Nephron progenitor cell (in vitro differentiated cells): ENCODE data around the gene IKZF3.

Experiments
- DNase-seq: peaks from one replicate; pipeline ENCODE4 v3.0.0; 2021
- H3K27ac Mint-ChIP-seq: 2 replicates; pipeline ENCODE4 v1.8.0; 2021; ENCODE audit warnings: mild to moderate bottlenecking, moderate library complexity, mixed read lengths
- H3K27me3 Mint-ChIP-seq: 2 replicates; pipeline ENCODE4 v1.8.0; 2021; ENCODE audit warnings: mild to moderate bottlenecking, low read depth, mixed read lengths; ENCODE audit not compliant: poor library complexity
- H3K36me3 Mint-ChIP-seq: 2 replicates; pipeline ENCODE4 v1.8.0; 2021; ENCODE audit warnings: low read depth, mixed read lengths
- H3K4me1 Mint-ChIP-seq: 2 replicates; pipeline ENCODE4 v1.8.0; 2021; ENCODE audit warnings: mixed read lengths
- H3K4me3 Mint-ChIP-seq: 2 replicates; pipeline ENCODE4 v1.8.0; 2021; ENCODE audit warnings: mild to moderate bottlenecking, moderate library complexity, mixed read lengths
- H3K9me3 Mint-ChIP-seq: 2 replicates; pipeline ENCODE4 v1.8.0; 2021; ENCODE audit warnings: mild to moderate bottlenecking, moderate library complexity, mixed read lengths
- TF ChIP-seq, protein P1 (sequence below): fragments of 200-600 bp; sonication (generic); IDR thresholded peaks from 2 replicates; pipeline ENCODE4 v1.5.0; 2021; ENCODE audit warnings: antibody characterized with exemption

Gene IKZF3

DNA sequence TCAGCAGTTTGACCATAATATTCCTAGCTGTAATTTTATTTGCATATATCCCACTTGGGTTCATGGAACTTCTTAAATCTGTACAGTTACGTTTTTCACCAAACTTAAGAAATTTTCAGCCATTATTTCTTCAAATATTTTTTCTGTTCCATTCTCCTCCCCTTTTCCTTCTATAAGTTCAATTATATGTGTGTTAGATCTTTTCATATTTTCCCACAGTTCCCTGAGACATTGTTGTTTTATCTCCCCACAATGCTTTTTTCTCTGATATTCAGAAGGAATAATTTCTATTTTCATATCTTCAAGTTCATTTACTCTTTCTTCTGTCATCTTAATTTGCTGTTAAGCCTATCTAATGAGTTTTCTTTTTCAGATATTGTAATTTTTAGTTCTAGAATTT lies 26.1 kb downstream of the IKZF3 start:
- DNase-seq: no peak
- peaks cover 53% of the 10 kb centered on the region for H3K27me3 Mint-ChIP-seq
- H3K36me3 Mint-ChIP-seq: peaks cover 8% of the 10 kb centered on the region
- H3K27ac Mint-ChIP-seq: no peak overlapping the region
- TF ChIP-seq, protein P1, sequence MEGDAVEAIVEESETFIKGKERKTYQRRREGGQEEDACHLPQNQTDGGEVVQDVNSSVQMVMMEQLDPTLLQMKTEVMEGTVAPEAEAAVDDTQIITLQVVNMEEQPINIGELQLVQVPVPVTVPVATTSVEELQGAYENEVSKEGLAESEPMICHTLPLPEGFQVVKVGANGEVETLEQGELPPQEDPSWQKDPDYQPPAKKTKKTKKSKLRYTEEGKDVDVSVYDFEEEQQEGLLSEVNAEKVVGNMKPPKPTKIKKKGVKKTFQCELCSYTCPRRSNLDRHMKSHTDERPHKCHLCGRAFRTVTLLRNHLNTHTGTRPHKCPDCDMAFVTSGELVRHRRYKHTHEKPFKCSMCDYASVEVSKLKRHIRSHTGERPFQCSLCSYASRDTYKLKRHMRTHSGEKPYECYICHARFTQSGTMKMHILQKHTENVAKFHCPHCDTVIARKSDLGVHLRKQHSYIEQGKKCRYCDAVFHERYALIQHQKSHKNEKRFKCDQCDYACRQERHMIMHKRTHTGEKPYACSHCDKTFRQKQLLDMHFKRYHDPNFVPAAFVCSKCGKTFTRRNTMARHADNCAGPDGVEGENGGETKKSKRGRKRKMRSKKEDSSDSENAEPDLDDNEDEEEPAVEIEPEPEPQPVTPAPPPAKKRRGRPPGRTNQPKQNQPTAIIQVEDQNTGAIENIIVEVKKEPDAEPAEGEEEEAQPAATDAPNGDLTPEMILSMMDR: no peak
- no peak overlapping the region for H3K4me3 Mint-ChIP-seq
- H3K9me3 Mint-ChIP-seq: peaks cover 43% of the 10 kb centered on the region
- H3K4me1 Mint-ChIP-seq: no peaks in the 10 kb centered on the region

- peaks cover 8% of the 10 kb centered on the region for H3K36me3 Mint-ChIP-seq
- H3K27ac Mint-ChIP-seq: no peak overlapping the region
- no peak for DNase-seq
- H3K9me3 Mint-ChIP-seq: peaks cover 43% of the 10 kb centered on the region
- H3K4me1 Mint-ChIP-seq: no peaks in the 10 kb centered on the region
- H3K4me3 Mint-ChIP-seq: no peak overlapping the region
- H3K27me3 Mint-ChIP-seq: peaks cover 48% of the 10 kb centered on the region
- TF ChIP-seq, protein P1: no peak
Observed at GRCh38 chr17:39836117-39836516, 28.0 kb downstream of the IKZF3 start.

GRCh38 chr17:39835038-39835786 lies 28.9 kb downstream of the IKZF3 start:
- Mint-ChIP-seq H3K9me3 (peaks cover 43% of the 10 kb centered on the region), H3K27me3 (peaks cover 44% of the 10 kb centered on the region), H3K4me1 (no peaks in the 10 kb centered on the region), H3K36me3 (peaks cover 8% of the 10 kb centered on the region), H3K27ac (no peak overlapping the region), H3K4me3 (no peak overlapping the region)
- TF ChIP-seq, protein P1: no peak
- no peak for DNase-seq

DNA sequence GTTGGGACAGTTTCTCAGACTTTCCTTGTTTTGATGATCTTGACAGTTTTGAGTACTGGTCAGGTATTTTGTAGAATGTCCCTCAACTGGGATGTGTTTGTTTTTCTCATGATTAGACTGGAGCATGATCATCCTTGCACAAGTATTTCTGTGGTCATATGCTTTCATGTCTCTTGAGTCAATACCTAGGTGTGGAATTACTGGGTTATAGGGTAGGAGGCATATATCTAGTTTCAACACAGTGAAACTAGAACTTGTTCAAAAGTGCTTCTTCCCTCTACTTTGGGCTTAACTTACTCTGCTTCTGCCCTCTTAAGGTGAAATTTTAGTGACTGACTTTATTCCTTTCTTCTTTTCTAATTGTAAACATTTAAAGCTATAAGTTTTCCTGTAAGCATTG lies 30.1 kb downstream of the IKZF3 start:
- TF ChIP-seq, protein P1: no peak
- peaks cover 8% of the 10 kb centered on the region for H3K36me3 Mint-ChIP-seq
- H3K4me1 Mint-ChIP-seq: no peaks in the 10 kb centered on the region

DNA sequence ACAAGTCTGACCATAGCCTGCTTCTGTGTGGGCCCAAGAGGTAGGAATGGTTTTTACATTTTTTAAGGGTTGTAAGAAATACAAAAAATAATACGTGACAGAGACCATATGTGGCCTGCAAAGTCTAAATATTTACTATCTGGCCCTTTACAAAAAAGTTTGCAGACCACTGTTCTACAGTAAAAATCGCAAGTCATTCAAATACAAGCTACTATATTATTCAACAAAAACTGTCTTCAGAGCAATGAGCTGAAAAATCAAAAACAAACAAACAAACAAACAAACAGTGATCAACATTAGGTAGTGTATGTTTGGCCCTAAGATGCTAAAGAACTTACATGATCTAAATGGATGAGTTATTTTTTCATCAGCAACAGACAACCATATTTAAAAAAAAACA lies 32.5 kb downstream of the IKZF3 start:
- no peak for DNase-seq
- Mint-ChIP-seq H3K36me3 (no peaks in the 10 kb centered on the region), H3K27ac (no peak overlapping the region), H3K27me3 (peaks cover 35% of the 10 kb centered on the region), H3K4me1 (no peaks in the 10 kb centered on the region), H3K4me3 (no peak overlapping the region), H3K9me3 (peaks cover 18% of the 10 kb centered on the region)
- TF ChIP-seq, protein P1: no peak

More for the DNA sequence above, 30.1 kb downstream of the IKZF3 start:
- DNase-seq: no peak
- Mint-ChIP-seq H3K4me3 (no peak overlapping the region), H3K9me3 (peaks cover 37% of the 10 kb centered on the region), H3K27ac (no peak overlapping the region), H3K27me3 (peaks cover 39% of the 10 kb centered on the region)

DNA sequence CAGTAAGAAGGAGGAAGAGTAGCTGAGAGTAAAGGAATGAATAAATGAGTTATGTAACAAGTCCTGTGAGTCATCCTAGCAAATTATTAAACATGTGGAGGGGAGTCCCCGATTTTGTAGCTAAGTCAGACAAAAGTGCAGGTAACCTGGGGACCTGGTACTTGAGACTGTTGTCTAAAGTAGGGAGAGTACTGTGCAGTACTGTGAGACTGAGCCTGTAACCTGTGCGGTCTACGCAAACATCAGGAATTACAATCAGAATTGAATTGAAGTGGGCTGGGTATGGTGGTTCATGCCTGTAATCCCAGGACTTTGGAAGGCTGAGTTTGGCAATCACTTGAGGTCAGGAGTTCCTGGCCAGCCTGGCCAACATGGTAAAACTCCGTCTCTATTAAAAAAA lies 35.7 kb downstream of the IKZF3 start:
- Mint-ChIP-seq H3K36me3 (no peaks in the 10 kb centered on the region), H3K27me3 (peaks cover 13% of the 10 kb centered on the region), H3K9me3 (peaks cover 23% of the 10 kb centered on the region), H3K27ac (no peak overlapping the region), H3K4me1 (no peaks in the 10 kb centered on the region), H3K4me3 (no peak overlapping the region)
- DNase-seq: no peak
- TF ChIP-seq, protein P1: no peak
